K562 (cell line): ENCODE measurements around the gene CCDC106. TPM values are rescaled to one million over a fixed set of nuclear protein-coding genes. Genes with fewer than 3 reads are reported as not detected.

Source experiments
- GATAD2B ChIP-seq: fragments of 450-650 bp; IDR thresholded peaks from 2 replicates; pipeline ENCODE4 v1.6.1; 2017; ENCODE audit warnings: mild to moderate bottlenecking, borderline replicate concordance
- HMG20A ChIP-seq: fragments of 450-650 bp; formaldehyde crosslinking; conservative IDR thresholded peaks from 2 replicates; pipeline ENCODE4 v1.4.0; 2020; ENCODE audit warnings: mild to moderate bottlenecking, mixed read lengths
- KLF1 ChIP-seq: fragments of 450-650 bp; IDR thresholded peaks from 2 replicates; pipeline ENCODE4 v1.6.1; 2016; ENCODE audit warnings: missing genetic modification characterization, missing compliant biosample characterization
- MTA1 ChIP-seq: fragments of 450-650 bp; IDR thresholded peaks from 2 replicates; pipeline ENCODE4 v1.6.1; 2017; ENCODE audit warnings: borderline replicate concordance
- RBFOX2 ChIP-seq: fragments of 200-400 bp; formaldehyde crosslinking; IDR thresholded peaks from 2 replicates; pipeline ENCODE4 v1.6.1; 2017; ENCODE audit warnings: low read depth, mild to moderate bottlenecking, low read length, moderate library complexity
- YBX1 ChIP-seq: fragments of 450-650 bp; IDR thresholded peaks from 2 replicates; pipeline ENCODE4 v1.7.1; 2016; ENCODE audit warnings: mild to moderate bottlenecking
- polyA plus RNA-seq, 8 experiments: library from polyadenylated mRNA; depleted of rRNA in 4 of 8; stranded (reverse) in 5 of 8; unstranded in 3 of 8; fragments of >200 nt; fragmentation: Nextera tagmentation in 2 of 8; fragmentation: Illumina TruSeq in 1 of 8; extraction: Ambion mirVana in 2 of 8; extraction: Trizol in 1 of 8; gene quantifications; 2 replicates each; pipeline versions ENCODE4 v1.2.1 to v1.2.3, GENCODE V29; 2011 to 2014; ENCODE audit warnings: inconsistent platforms in 1 of 8, missing spikeins in 1 of 8
- total RNA-seq, 7 experiments: library from RNA; depleted of rRNA in 6 of 7; stranded (reverse); fragments of >200 nt in 6 of 7; fragmentation: Illumina TruSeq in 2 of 7; extraction: Trizol in 2 of 7; gene quantifications; 2 replicates each; pipeline versions ENCODE4 v1.2.1 to v1.2.3, GENCODE V29; 2011 to 2021; ENCODE audit warnings: low replicate concordance in 1 of 7
- TF ChIP-seq, protein P1 (sequence below): fragments of 250-450 bp; sonication (Bioruptor Pico); IDR thresholded peaks from 2 replicates; pipeline ENCODE4 v1.4.0; 2020; ENCODE audit warnings: mild to moderate bottlenecking
- TF ChIP-seq, protein P2 (sequence below): fragments of 200-400 bp; formaldehyde crosslinking; IDR thresholded peaks from 2 replicates; pipeline ENCODE4 v1.6.1; 2017; ENCODE audit warnings: mild to moderate bottlenecking, low read depth, low read length, moderate library complexity
- TF ChIP-seq, protein P3 (sequence below): fragments of 450-650 bp; IDR thresholded peaks from 2 replicates; pipeline ENCODE4 v1.6.1; 2016; ENCODE audit warnings: borderline replicate concordance
- TF ChIP-seq, protein P4 (sequence below), 2 experiments: fragments of 150-350 bp in 1 of 2; IDR thresholded peaks; 2 replicates each; pipeline ENCODE4 v1.6.1; 2012 to 2016; ENCODE audit warnings: low read depth in 2 of 2, low read length in 2 of 2, mild to moderate bottlenecking in 1 of 2, moderate library complexity in 1 of 2
- TF ChIP-seq, protein P5 (sequence below): sonication (generic); formaldehyde crosslinking; IDR thresholded peaks from 2 replicates; pipeline ENCODE4 v1.8.0; 2022; ENCODE audit warnings: missing genetic modification reagents, mild to moderate bottlenecking, borderline replicate concordance

Gene CCDC106
- total and polyA plus RNA-seq, 9 of the 15 experiments (the other 6 are each of a cell fraction or from before 2014, with no cell fraction given): 0.10 to 27.5 (median 15.0) TPM; not detected in 1

DNA sequence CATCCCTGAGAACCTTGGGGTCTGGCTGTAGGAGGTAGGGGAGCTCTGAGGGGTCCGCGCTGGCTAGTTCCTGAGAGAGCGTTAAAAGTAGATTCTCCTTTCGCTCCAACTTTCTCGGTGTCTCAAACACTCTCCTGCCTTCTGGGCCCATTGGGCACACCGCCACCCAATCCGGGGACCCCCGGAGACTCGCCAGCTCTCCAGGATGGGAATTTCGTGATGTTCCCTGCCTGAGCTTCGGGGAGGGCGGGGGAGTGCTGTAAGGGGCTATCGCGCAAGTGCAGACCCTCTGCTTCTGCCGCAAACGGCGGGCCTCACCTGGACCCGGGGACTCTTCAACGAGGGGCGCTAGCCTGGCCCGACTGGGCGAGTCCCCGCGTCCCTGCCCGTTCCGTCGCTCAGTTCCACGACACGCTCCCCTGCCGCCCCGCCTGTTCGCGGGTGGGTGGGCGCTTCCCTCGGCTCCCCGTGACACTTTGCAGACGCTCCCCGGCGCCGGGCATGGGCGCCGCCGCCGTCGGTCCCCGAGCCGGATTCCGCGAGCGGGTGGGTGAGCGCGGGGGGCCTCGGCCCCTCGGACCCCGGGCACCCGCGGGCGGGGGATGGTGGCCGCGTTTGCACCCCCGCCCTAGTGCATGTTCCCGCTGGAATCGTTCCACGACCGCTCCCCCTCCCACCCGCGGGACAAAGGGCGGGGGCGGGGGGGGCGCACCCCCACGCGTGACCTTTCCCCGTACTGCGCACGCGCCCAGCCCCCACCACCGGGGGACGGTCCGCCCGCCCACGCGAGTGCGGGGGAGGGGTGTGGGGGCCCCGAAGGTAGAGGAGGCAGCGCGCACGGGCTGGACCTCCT, at the start of gene CCDC106 (continued):
- TF ChIP-seq, protein P1, sequence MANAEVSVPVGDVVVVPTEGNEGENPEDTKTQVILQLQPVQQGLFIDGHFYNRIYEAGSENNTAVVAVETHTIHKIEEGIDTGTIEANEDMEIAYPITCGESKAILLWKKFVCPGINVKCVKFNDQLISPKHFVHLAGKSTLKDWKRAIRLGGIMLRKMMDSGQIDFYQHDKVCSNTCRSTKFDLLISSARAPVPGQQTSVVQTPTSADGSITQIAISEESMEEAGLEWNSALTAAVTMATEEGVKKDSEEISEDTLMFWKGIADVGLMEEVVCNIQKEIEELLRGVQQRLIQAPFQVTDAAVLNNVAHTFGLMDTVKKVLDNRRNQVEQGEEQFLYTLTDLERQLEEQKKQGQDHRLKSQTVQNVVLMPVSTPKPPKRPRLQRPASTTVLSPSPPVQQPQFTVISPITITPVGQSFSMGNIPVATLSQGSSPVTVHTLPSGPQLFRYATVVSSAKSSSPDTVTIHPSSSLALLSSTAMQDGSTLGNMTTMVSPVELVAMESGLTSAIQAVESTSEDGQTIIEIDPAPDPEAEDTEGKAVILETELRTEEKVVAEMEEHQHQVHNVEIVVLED (CRISPR knock-in tag): no peak
- TF ChIP-seq, protein P2, sequence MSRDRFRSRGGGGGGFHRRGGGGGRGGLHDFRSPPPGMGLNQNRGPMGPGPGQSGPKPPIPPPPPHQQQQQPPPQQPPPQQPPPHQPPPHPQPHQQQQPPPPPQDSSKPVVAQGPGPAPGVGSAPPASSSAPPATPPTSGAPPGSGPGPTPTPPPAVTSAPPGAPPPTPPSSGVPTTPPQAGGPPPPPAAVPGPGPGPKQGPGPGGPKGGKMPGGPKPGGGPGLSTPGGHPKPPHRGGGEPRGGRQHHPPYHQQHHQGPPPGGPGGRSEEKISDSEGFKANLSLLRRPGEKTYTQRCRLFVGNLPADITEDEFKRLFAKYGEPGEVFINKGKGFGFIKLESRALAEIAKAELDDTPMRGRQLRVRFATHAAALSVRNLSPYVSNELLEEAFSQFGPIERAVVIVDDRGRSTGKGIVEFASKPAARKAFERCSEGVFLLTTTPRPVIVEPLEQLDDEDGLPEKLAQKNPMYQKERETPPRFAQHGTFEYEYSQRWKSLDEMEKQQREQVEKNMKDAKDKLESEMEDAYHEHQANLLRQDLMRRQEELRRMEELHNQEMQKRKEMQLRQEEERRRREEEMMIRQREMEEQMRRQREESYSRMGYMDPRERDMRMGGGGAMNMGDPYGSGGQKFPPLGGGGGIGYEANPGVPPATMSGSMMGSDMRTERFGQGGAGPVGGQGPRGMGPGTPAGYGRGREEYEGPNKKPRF: no peak
- TF ChIP-seq YBX1: no peak
- peak; percentile 71 for TF ChIP-seq RBFOX2
- TF ChIP-seq GATAD2B: peak; percentile 100
- TF ChIP-seq HMG20A (CRISPR knock-in tag): no peak
- TF ChIP-seq KLF1 (tag): 0 out of 2 replicates have a peak, but pooled peaks have one; percentile 22
- TF ChIP-seq, protein P3, sequence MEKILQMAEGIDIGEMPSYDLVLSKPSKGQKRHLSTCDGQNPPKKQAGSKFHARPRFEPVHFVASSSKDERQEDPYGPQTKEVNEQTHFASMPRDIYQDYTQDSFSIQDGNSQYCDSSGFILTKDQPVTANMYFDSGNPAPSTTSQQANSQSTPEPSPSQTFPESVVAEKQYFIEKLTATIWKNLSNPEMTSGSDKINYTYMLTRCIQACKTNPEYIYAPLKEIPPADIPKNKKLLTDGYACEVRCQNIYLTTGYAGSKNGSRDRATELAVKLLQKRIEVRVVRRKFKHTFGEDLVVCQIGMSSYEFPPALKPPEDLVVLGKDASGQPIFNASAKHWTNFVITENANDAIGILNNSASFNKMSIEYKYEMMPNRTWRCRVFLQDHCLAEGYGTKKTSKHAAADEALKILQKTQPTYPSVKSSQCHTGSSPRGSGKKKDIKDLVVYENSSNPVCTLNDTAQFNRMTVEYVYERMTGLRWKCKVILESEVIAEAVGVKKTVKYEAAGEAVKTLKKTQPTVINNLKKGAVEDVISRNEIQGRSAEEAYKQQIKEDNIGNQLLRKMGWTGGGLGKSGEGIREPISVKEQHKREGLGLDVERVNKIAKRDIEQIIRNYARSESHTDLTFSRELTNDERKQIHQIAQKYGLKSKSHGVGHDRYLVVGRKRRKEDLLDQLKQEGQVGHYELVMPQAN: peak; percentile 36; the same call in 1 of the 2 replicates
- peak; percentile 87 for TF ChIP-seq MTA1
- TF ChIP-seq, protein P4, sequence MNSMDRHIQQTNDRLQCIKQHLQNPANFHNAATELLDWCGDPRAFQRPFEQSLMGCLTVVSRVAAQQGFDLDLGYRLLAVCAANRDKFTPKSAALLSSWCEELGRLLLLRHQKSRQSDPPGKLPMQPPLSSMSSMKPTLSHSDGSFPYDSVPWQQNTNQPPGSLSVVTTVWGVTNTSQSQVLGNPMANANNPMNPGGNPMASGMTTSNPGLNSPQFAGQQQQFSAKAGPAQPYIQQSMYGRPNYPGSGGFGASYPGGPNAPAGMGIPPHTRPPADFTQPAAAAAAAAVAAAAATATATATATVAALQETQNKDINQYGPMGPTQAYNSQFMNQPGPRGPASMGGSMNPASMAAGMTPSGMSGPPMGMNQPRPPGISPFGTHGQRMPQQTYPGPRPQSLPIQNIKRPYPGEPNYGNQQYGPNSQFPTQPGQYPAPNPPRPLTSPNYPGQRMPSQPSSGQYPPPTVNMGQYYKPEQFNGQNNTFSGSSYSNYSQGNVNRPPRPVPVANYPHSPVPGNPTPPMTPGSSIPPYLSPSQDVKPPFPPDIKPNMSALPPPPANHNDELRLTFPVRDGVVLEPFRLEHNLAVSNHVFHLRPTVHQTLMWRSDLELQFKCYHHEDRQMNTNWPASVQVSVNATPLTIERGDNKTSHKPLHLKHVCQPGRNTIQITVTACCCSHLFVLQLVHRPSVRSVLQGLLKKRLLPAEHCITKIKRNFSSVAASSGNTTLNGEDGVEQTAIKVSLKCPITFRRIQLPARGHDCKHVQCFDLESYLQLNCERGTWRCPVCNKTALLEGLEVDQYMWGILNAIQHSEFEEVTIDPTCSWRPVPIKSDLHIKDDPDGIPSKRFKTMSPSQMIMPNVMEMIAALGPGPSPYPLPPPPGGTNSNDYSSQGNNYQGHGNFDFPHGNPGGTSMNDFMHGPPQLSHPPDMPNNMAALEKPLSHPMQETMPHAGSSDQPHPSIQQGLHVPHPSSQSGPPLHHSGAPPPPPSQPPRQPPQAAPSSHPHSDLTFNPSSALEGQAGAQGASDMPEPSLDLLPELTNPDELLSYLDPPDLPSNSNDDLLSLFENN (IDR thresholded peaks at IDR 0.05; ENCODE audit: low read depth in 2 of 2, low read length in 2 of 2): no peak
- TF ChIP-seq, protein P5, sequence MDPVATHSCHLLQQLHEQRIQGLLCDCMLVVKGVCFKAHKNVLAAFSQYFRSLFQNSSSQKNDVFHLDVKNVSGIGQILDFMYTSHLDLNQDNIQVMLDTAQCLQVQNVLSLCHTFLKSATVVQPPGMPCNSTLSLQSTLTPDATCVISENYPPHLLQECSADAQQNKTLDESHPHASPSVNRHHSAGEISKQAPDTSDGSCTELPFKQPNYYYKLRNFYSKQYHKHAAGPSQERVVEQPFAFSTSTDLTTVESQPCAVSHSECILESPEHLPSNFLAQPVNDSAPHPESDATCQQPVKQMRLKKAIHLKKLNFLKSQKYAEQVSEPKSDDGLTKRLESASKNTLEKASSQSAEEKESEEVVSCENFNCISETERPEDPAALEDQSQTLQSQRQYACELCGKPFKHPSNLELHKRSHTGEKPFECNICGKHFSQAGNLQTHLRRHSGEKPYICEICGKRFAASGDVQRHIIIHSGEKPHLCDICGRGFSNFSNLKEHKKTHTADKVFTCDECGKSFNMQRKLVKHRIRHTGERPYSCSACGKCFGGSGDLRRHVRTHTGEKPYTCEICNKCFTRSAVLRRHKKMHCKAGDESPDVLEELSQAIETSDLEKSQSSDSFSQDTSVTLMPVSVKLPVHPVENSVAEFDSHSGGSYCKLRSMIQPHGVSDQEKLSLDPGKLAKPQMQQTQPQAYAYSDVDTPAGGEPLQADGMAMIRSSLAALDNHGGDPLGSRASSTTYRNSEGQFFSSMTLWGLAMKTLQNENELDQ (CRISPR knock-in tag): no peak
